Measurements from ENCODE around the gene USP32.
A peak's percentile ranks its signal among the peaks of the same experiment; 100 is the strongest.

The USP32 gene

DNA sequence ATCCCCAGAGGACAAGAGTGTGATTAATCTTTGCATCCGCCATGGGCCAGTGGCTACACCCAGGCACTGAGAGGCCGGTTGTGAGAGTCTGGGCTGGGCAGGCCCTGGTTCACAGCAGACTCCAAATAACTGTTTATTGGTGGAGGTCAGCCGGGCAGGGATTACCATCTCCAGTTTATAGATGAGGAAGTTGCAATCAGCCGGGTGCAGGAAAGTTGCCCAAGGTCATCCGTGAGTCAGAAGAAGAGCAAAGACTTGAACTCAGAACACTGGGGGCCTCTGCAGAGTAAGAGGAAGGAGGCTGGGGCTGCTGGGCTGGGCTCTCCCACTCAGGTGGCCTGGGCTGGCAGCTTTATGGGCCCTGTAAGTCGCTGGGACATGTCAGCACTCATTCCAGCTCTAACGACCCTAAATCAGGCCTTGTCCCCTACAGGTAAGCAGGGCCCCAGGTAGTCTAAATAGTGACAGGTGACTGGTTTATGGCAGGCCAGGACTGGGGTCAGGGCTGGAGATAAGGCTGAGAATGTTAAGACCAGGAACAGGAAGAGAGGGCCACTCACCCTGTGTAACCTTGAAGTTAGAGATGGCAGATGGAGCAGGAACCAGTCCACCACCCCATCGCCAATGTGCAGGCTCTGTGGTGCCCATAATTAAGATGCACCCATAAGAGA lies 244.2 kb downstream of the USP32 start:
- DNase-seq: no peak

DNA sequence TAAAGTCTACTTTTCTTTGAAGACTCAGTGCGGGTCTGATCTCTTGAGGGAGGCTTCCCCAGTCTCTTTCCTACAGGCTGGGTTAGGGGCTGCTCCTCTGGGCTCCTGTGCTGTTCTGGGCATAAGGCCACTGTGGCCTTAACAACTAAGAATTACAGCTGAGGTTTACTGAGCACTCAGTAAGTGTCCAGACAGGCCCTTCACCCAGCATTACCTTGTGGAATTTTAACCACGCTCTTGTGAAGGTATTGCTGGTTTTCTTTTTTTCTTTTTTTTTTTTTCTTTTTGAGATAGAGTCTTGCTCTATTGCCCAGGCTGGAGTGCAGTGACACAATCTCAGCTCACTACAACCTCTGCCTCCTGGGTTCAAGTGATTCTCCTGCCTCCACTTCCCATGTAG lies 245.7 kb downstream of the USP32 start:
- no peak for DNase-seq

- no peak for DNase-seq
Observed at GRCh38 chr17:60145006-60145935, 246.7 kb downstream of the USP32 start.

GRCh38 chr17:60142872-60143499 lies 248.9 kb downstream of the USP32 start:
- peak; percentile 68 to 76 for DNase-seq

GRCh38 chr17:60141111-60142018 lies 250.6 kb downstream of the USP32 start:
- no peak for DNase-seq

GRCh38 chr17:60139438-60140285 lies 252.3 kb downstream of the USP32 start:
- DNase-seq: peak; percentile 23 to 65

DNA sequence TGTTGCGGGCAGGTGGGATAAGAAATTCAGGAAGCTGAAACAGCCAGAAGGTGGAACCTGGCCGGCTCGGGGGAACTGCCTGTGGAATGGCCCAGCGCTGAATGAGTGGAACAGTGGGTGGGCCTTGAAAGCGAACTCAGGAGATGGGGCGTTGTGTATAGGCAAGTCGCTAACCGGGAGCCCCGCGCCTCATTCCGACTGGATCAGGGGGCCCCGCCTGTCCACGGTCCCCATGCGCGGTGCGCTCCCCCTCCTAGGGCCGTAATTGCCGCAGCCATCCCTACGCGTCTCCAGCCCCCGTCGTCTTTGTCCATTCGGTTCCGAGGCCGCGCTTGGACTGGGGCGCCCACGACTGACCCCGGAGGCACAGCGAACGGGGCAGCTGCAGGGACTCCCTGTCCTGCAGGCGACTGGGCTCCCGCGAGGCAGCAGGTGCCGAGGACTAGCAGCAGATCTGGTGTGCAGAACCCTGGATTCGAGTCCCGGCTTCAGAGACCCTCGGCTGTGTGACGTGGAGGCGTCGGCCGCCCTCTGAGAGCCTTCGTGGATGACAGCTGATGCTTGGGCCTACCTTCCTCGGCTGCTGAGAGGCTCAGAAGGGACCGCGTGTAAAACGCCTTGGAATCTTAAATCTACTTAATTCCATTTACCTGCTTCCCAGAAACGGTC lies 253.0 kb downstream of the USP32 start:
- DNase-seq: no peak

- DNase-seq: no peak
Observed at GRCh38 chr17:60137731-60138130, 254.2 kb downstream of the USP32 start.

DNA sequence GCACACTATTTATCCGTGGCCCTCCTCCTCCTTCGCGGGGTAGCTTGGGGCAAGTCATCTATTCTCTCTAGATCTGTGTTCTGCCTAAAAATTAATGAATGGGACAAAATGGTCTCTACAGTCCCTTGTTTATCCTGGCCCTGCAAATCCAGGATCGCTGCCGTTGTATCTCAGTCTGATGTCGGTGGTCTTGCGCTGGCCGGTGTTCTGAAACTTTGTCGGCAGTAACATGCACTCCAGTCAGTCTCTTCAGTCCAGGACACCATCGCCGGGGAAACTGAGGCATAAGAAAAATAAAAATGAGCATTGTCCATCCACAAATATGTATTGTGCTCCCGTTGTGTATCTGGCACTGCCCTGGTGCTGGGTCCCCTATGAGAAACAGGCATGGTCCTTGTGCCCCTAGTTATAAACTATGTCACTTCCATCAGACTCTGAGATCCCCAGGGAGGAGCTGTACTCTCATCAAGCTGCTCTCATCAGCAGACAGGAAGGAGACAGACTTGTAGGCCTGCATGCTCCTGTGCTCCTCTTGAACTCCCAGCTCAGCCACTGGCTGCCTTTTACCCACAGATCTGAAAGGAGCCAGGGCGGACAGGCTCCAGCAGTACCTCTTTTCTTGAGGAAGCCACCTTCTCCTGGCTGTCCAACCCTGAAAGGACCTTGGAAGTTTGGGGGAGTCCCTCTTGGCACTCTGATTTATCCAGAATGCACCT lies 255.8 kb downstream of the USP32 start:
- no peak for DNase-seq

- peak; percentile 78 to 79 for DNase-seq
Observed at GRCh38 chr17:60135151-60135950, 256.6 kb downstream of the USP32 start.

- DNase-seq: peak in 1 of 2 experiments; percentile 12
Observed at GRCh38 chr17:60134396-60135150, 257.4 kb downstream of the USP32 start.

DNA sequence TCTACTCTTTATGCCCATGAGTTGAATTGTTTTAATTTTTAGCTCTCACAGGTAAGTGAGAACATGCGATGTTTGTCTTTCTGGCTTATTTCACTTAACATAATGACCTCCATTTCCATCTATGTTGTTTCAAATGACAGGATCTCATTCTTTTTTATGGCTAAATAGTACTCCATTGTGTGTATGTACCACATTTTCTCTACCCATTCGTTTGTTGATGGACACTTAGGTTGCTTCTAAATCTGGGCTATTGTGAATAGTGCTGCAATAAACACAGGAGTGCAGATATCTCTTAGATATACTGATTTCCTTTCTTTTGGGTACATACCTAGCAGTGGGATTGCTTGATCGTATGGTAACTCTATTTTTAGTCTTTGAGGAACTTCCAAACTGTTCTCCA lies 261.5 kb downstream of the USP32 start:
- DNase-seq: no peak

- DNase-seq: no peak
Observed at GRCh38 chr17:60129164-60129563, 262.8 kb downstream of the USP32 start.
